IMR-90 (cell line): ENCODE results near the gene ATP11A. TPM values are rescaled to one million over a fixed set of nuclear protein-coding genes. Genes with fewer than 3 reads are reported as not detected.
A peak's percentile ranks its signal among the peaks of the same experiment; 100 is the strongest.

Experiments used
- ATAC-seq: fragments of 200-7000 bp; cut with Tn5 transposase; 2 replicates; pipeline ENCODE4 v1.9.1; 2020; ENCODE audit warnings: low read depth, mild to moderate bottlenecking, moderate library complexity
- BruUV-seq: library from RNA; stranded (reverse); fragments of 400-500 nt; replicated peaks from 2 replicates; lab custom pipeline; 2021; lab: Mats Ljungman, UMichigan
- CTCF ChIA-PET: fragments of 300-600 bp; formaldehyde crosslinking; extraction: SDS; loops from one replicate; lab custom pipeline; 2021; ENCODE audit warnings: antibody characterized with exemption; lab: Yijun Ruan, JAX
- POLR2A ChIA-PET: fragments of 300-600 bp; sonication (Branson Sonifier 250); formaldehyde crosslinking; loops from one replicate; lab custom pipeline; 2022; ENCODE audit warnings: antibody characterized with exemption; ENCODE audit not compliant: unreplicated experiment; lab: Charles Lee
- DNase-seq: peaks from one replicate; pipeline ENCODE4 v3.0.0; 2013
- H2AFZ ChIP-seq: replicated peaks from 2 replicates; pipeline ENCODE3; 2013; ENCODE audit warnings: low read length, mild to moderate bottlenecking; ENCODE audit not compliant: poor library complexity
- H2AK5ac ChIP-seq: 2 replicates; pipeline ENCODE4 v1.6.1; 2013; ENCODE audit warnings: low read depth, low read length, inconsistent platforms
- H2AK9ac ChIP-seq: replicated peaks from 2 replicates; pipeline ENCODE3; 2013; ENCODE audit warnings: mild to moderate bottlenecking, low read depth, low read length, moderate library complexity; ENCODE audit not compliant: poor library complexity
- H2BK120ac ChIP-seq: 2 replicates; pipeline ENCODE4 v1.6.1; 2013; ENCODE audit warnings: low read depth, low read length, inconsistent platforms
- H2BK15ac ChIP-seq: 3 replicates; pipeline ENCODE4 v1.6.1; 2013; ENCODE audit warnings: low read depth, low read length, inconsistent platforms
- H2BK20ac ChIP-seq: 2 replicates; pipeline ENCODE4 v1.6.1; 2013; ENCODE audit warnings: low read depth, mild to moderate bottlenecking, inconsistent platforms, low read length, moderate library complexity
- H2BK5ac ChIP-seq: 2 replicates; pipeline ENCODE4 v1.6.1; 2013; ENCODE audit warnings: mild to moderate bottlenecking, low read depth, low read length, inconsistent platforms; ENCODE audit not compliant: poor library complexity, severe bottlenecking
- H3K14ac ChIP-seq: replicated peaks from 2 replicates; pipeline ENCODE4 v1.6.1; 2013; ENCODE audit warnings: low read depth, low read length, inconsistent platforms
- H3K18ac ChIP-seq: 2 replicates; pipeline ENCODE4 v1.6.1; 2013; ENCODE audit warnings: low read depth, low read length, control low read depth
- H3K23ac ChIP-seq: 2 replicates; pipeline ENCODE4 v1.6.1; 2013; ENCODE audit warnings: low read depth, low read length, inconsistent platforms
- H3K27ac ChIP-seq: 2 replicates; pipeline ENCODE4 v1.5.1; 2013; ENCODE audit warnings: mild to moderate bottlenecking, control low read depth, low read length; ENCODE audit not compliant: insufficient read depth
- H3K27me3 ChIP-seq: 2 replicates; pipeline ENCODE4 v1.6.1; 2013; ENCODE audit warnings: low read length; ENCODE audit not compliant: control insufficient read depth, insufficient read depth
- H3K36me3 ChIP-seq: 2 replicates; pipeline ENCODE4 v1.6.1; 2013; ENCODE audit warnings: low read length, mixed read lengths; ENCODE audit not compliant: control insufficient read depth, insufficient read depth
- H3K4ac ChIP-seq: 2 replicates; pipeline ENCODE4 v1.6.1; 2013; ENCODE audit warnings: low read depth, low read length, inconsistent platforms
- H3K4me1 ChIP-seq: 2 replicates; pipeline ENCODE4 v1.6.1; 2013; ENCODE audit warnings: low read length, mixed read lengths; ENCODE audit not compliant: control insufficient read depth, insufficient read depth
- H3K4me2 ChIP-seq: 2 replicates; pipeline ENCODE4 v1.6.1; 2013; ENCODE audit warnings: low read depth, mild to moderate bottlenecking, control low read depth, low read length, moderate library complexity
- H3K4me3 ChIP-seq: 2 replicates; pipeline ENCODE4 v1.5.1; 2013; ENCODE audit warnings: low read depth, mild to moderate bottlenecking, control low read depth, low read length, moderate library complexity; ENCODE audit not compliant: insufficient read depth
- H3K56ac ChIP-seq: 2 replicates; pipeline ENCODE4 v1.6.1; 2013; ENCODE audit warnings: low read length, inconsistent platforms; ENCODE audit not compliant: insufficient read depth; ENCODE audit errors: extremely low read depth
- H3K79me1 ChIP-seq, 2 experiments: 2 replicates each; pipeline ENCODE4 v1.6.1; 2013; ENCODE audit warnings: low read length in 2 of 2, inconsistent platforms in 1 of 2, low read depth in 1 of 2
- H3K9ac ChIP-seq: 2 replicates; pipeline ENCODE4 v1.6.1; 2013; ENCODE audit warnings: low read depth, low read length, control low read depth
- H3K9me1 ChIP-seq: 2 replicates; pipeline ENCODE4 v1.6.1; 2013; ENCODE audit warnings: low read length, inconsistent platforms; ENCODE audit not compliant: insufficient read depth
- H3K9me3 ChIP-seq: 2 replicates; pipeline ENCODE4 v1.6.1; 2013; ENCODE audit warnings: low read length; ENCODE audit not compliant: control insufficient read depth, insufficient read depth
- H4K20me1 ChIP-seq: 2 replicates; pipeline ENCODE4 v1.6.1; 2013; ENCODE audit warnings: low read length, inconsistent platforms; ENCODE audit not compliant: insufficient read depth
- H4K5ac ChIP-seq: 2 replicates; pipeline ENCODE4 v1.6.1; 2013; ENCODE audit warnings: mild to moderate bottlenecking, low read depth, low read length, control low read depth
- H4K8ac ChIP-seq, 2 experiments: 2 replicates each; pipeline ENCODE4 v1.6.1; 2013; ENCODE audit warnings: low read depth in 2 of 2, low read length in 2 of 2, control low read depth in 1 of 2, inconsistent platforms in 1 of 2
- H4K91ac ChIP-seq: 2 replicates; pipeline ENCODE4 v1.6.1; 2013; ENCODE audit warnings: low read depth, low read length, inconsistent platforms; ENCODE audit not compliant: insufficient read depth
- BHLHE40 ChIP-seq: fragments of 150-350 bp; IDR thresholded peaks from 2 replicates; pipeline ENCODE4 v1.6.1; 2016; ENCODE audit warnings: mild to moderate bottlenecking, low read depth, low read length
- CHD1 ChIP-seq: IDR thresholded peaks from 2 replicates; pipeline ENCODE4 v1.6.1; 2012; ENCODE audit warnings: low read depth, low read length, improper control_type of control experiment
- MXI1 ChIP-seq: IDR thresholded peaks from 2 replicates; pipeline ENCODE4 v1.6.1; 2012; ENCODE audit warnings: low read depth, mild to moderate bottlenecking, low read length, moderate library complexity, borderline replicate concordance
- POLR2A ChIP-seq: IDR thresholded peaks from 2 replicates; pipeline ENCODE4 v1.6.1; 2012; ENCODE audit warnings: mild to moderate bottlenecking, low read depth, low read length
- RCOR1 ChIP-seq: IDR thresholded peaks from 2 replicates; pipeline ENCODE4 v1.6.1; 2012; ENCODE audit warnings: mild to moderate bottlenecking, low read length, improper control_type of control experiment; ENCODE audit not compliant: insufficient replicate concordance
- RFX5 ChIP-seq: IDR thresholded peaks from 2 replicates; pipeline ENCODE4 v1.8.0; 2012; ENCODE audit warnings: low read depth, mild to moderate bottlenecking, low read length, moderate library complexity
- SMC3 ChIP-seq: fragments of 150-350 bp; IDR thresholded peaks from 2 replicates; pipeline ENCODE4 v1.6.1; 2016; ENCODE audit warnings: low read depth, mild to moderate bottlenecking, antibody characterized with exemption, low read length, moderate library complexity
- WGBS, 2 experiments: methylation state at CpG; one replicate each; pipeline versions ENCODE4 v1.1.5 to v1.1.7; 2013; ENCODE audit warnings: missing lambda C conversion rate in 2 of 2; ENCODE audit not compliant: insufficient read length in 1 of 2; ENCODE audit errors: extremely low coverage in 2 of 2; 5-methylcytosine and 5-hydroxymethylcytosine counted together
- dilution Hi-C: fragments of 300-500 bp; cut with HindIII; formaldehyde crosslinking; loops from one replicate; pipeline ENCODE4 v1.14.3; 2018; ENCODE audit warnings: low sequenced_read_pairs; ENCODE audit not compliant: unreplicated experiment
- in situ Hi-C: fragments of 300-500 bp; cut with MboI; formaldehyde crosslinking; loops from 3 replicates; pipeline ENCODE4 v1.14.3; 2019; ENCODE audit warnings: low sequenced_read_pairs, inconsistent platforms, mixed read lengths
- intact Hi-C: fragments of 100-400 bp; cut with micrococcal nuclease; formaldehyde crosslinking; loops from 2 replicates; pipeline ENCODE4 v1.10.0; 2022
- polyA plus RNA-seq, 3 experiments: library from polyadenylated mRNA; depleted of rRNA; stranded (reverse); fragments of >200 nt; gene quantifications; 2 replicates each; pipeline ENCODE4 v1.2.3, GENCODE V29; 2012; ENCODE audit warnings: low replicate concordance in 1 of 3
- total RNA-seq: library from RNA; depleted of rRNA; stranded (reverse); fragments of >200 nt; gene quantifications from 2 replicates; pipeline ENCODE4 v1.2.3, GENCODE V29; 2012
- TF ChIP-seq, protein P1 (sequence below): conservative IDR thresholded peaks from 2 replicates; pipeline ENCODE4 v1.5.1; 2012; ENCODE audit warnings: mild to moderate bottlenecking, low read depth, low read length, improper control_type of control experiment
- TF ChIP-seq, protein P2 (sequence below): fragments of 150-350 bp; IDR thresholded peaks from 2 replicates; pipeline ENCODE4 v1.6.1; 2016; ENCODE audit warnings: low read depth, mild to moderate bottlenecking, low read length, moderate library complexity, borderline replicate concordance

Gene ATP11A
- total and polyA plus RNA-seq, 2 of the 4 experiments (the other 2 are of a cell fraction) = 8.4 to 12.0 TPM

DNA sequence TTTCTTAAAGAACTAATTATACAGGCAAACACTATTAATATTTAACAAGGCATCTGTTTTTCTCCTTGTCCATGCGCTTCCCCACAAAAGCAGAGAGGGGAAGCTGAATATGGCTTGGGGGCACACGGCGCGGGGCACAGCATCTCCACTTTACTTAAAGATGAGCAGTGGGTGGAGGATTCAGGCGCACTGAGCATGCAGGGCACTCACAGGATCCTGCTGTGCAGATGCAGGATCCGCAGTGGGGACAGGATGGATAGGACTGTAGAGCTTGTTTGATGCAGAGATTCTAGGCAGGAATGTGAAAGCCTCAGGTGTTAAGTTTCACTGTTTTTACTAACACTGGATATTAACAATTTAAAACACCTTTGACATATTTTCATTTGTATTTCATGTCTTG lies 43.3 kb downstream of the ATP11A start (continued):
- TF ChIP-seq, protein P1, sequence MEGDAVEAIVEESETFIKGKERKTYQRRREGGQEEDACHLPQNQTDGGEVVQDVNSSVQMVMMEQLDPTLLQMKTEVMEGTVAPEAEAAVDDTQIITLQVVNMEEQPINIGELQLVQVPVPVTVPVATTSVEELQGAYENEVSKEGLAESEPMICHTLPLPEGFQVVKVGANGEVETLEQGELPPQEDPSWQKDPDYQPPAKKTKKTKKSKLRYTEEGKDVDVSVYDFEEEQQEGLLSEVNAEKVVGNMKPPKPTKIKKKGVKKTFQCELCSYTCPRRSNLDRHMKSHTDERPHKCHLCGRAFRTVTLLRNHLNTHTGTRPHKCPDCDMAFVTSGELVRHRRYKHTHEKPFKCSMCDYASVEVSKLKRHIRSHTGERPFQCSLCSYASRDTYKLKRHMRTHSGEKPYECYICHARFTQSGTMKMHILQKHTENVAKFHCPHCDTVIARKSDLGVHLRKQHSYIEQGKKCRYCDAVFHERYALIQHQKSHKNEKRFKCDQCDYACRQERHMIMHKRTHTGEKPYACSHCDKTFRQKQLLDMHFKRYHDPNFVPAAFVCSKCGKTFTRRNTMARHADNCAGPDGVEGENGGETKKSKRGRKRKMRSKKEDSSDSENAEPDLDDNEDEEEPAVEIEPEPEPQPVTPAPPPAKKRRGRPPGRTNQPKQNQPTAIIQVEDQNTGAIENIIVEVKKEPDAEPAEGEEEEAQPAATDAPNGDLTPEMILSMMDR = no peak
- no peak for TF ChIP-seq CHD1

DNA sequence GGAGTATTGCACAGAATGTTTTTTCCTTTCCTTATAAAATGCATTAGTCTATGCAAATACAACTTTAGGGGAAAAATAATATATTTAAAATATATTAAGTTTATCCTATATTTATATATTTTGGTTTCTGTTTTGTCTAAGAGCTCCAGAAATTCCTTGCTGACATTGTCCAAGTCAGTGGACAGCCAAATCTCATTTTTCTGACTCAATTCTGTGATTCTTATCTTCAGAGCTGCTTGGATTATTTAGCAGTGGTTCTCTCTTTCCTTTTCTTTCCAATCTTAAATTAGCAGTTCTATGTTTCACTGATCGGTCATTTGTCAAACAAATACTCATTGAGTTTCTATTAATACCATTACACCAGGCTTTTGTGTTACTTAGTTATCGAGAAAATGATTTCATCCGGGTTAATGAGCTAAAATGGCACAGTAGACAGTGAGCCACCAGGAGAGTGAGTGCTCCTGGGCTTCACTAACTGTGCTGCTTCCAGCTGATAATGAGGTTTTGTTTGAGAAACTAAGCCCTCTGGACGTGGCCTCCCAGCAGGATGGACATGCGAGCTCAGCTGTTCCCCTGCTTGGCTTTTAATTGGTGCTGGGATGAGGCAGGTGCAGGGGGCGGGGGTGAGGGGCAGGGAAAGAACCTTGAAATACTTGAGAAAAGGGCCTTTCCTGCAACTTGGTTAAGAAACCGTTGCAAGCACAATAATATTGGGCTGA lies 44.0 kb downstream of the ATP11A start:
- intact Hi-C loops (no loop called here), in situ Hi-C loops (no loop called here), dilution Hi-C loops (no loop called here)
- no peak overlapping the region for H4K5ac ChIP-seq
- ChIA-PET POLR2A (no interaction called here), CTCF (no interaction called here)
- 0 out of 2 replicates have a peak, but pooled peaks cover 8% of the 10 kb centered on the region for H4K20me1 ChIP-seq
- no peak overlapping the region for H3K4me2 ChIP-seq
- ATAC-seq (peak; percentile 17; the same call in 1 of the 2 replicates), DNase-seq (no peak)
- H3K14ac ChIP-seq = no peak overlapping the region
- no peak overlapping the region for H4K91ac ChIP-seq
- H3K27ac ChIP-seq = no peak overlapping the region
- no peak overlapping the region for H3K18ac ChIP-seq
- peaks cover 17 to 25% of the 10 kb centered on the region in 2 experiments for H3K79me1 ChIP-seq
- no peak overlapping the region for H3K9ac ChIP-seq
- H2AK9ac ChIP-seq = no peak overlapping the region
- H3K23ac ChIP-seq = no peak overlapping the region
- H2BK20ac ChIP-seq = no peak overlapping the region
- H4K8ac ChIP-seq = no peak overlapping the region
- BruUV-seq = no TSS peak
- H3K36me3 ChIP-seq = no peaks in the 10 kb centered on the region
- 92% methylated on average over 3 of the region's 7 CpGs; no CpG with 5 or more reads in 1 of the 2 experiments for WGBS, 2 experiments
- H3K9me3 ChIP-seq = no peaks in the 10 kb centered on the region
- H3K56ac ChIP-seq = no peak overlapping the region
- TF ChIP-seq, protein P1 = no peak
- TF ChIP-seq POLR2A (no peak), CHD1 (no peak), RFX5 (no peak), MXI1 (no peak), RCOR1 (no peak), SMC3 (no peak), BHLHE40 (no peak)
- TF ChIP-seq, protein P2, sequence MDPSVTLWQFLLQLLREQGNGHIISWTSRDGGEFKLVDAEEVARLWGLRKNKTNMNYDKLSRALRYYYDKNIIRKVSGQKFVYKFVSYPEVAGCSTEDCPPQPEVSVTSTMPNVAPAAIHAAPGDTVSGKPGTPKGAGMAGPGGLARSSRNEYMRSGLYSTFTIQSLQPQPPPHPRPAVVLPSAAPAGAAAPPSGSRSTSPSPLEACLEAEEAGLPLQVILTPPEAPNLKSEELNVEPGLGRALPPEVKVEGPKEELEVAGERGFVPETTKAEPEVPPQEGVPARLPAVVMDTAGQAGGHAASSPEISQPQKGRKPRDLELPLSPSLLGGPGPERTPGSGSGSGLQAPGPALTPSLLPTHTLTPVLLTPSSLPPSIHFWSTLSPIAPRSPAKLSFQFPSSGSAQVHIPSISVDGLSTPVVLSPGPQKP = no peak
- no peak overlapping the region for H2AFZ ChIP-seq
- no peaks in the 10 kb centered on the region for H3K27me3 ChIP-seq
- no peak overlapping the region for H2BK120ac ChIP-seq
- 0 out of 2 replicates have a peak, but pooled peaks cover 6% of the 10 kb centered on the region for H3K9me1 ChIP-seq
- no peak overlapping the region for H2BK5ac ChIP-seq
- H3K4ac ChIP-seq = peak overlapping the region; percentile 12; the same call in 1 of the 2 replicates
- H3K4me1 ChIP-seq = peaks cover 3% of the 10 kb centered on the region; the same call in 1 of the 2 replicates
- no peak overlapping the region for H2BK15ac ChIP-seq
- no peak overlapping the region for H2AK5ac ChIP-seq
- no peak overlapping the region for H3K4me3 ChIP-seq
